Fibroblast of skin of back (primary cell): Measurements from ENCODE around the gene KRT73.

Source experiments
- DNase-seq: peaks from one replicate; pipeline ENCODE4 v3.0.0-alpha.2; 2013

The KRT73 gene

GRCh38 chr12:52645120-52645761, 26.9 kb upstream of the KRT73 start:
- DNase-seq = no peak

DNA sequence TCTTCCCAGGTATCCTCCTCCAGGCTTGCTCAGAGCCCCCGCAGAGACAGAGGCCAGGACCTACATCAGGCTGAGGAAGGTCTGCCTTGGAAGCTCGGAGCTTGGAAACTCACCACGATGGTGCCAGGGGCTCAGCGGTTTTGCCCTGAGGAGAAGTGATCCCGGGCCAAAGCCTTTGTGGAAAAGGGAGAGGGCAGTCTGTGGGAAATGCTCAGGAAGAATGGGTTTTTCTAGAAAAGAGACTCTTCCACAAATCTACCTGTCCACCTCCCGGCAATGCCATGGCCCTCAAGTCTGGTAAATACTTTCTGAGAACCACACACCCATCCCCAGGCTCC, 25.7 kb upstream of the KRT73 start:
- no peak for DNase-seq

DNA sequence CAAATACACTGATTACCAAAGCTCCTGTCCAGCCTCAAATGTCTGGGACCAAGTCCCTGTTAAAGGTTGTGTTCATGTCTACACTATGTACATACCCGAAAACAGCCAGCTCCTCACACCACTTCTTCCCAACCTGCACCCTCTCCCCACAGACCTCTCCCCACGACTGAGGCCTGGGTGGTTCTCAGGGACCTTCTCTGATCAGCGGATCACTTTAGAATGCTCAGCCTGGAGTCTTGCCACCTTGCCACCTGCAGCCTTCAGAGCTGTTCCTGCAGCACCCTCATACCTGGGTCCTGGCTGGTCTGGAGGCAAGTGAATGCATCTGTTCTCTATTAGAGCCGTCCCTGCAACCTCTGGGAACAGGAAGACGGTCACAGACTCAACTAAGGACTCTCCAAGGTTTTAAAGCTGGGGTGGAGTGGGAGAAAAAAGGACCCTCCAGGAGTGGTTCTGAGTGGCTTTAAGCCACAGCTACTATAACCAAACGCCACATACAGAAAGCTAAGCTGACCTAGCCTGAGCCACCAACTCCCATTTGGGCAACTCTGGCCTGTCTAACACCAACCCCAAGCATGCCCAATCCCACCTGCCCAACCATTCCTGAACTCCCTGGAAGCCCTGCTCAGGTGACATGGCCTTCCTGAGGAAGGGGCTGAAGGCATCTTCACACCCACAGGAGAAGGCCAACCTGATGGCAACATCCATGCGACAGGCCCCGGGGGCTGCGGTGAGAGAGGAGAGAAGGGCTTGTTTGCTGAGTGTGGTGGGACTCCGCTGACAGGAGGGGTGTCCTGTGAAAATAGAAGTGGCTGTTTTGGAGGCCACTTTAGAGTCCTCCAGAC, 25.1 kb upstream of the KRT73 start:
- no peak for DNase-seq

DNA sequence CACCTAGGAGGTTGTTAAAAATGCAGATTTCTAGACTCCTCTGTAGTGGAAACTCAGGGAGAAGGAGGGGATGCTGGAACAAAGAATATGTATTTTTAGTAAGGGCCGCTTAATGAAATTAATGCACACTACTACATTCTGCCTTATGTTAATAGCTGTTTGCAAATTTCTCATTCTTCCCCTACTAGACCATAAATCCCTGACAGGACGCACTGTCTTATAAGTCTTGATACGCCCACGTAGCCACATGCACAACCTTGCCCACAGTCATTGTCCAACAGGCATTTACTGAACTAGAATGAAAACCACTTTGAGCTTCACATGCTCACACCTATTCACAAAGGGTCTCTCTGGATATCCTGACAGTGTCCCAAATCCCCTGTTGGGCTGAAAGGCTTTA, 23.1 kb upstream of the KRT73 start:
- no peak for DNase-seq

DNA sequence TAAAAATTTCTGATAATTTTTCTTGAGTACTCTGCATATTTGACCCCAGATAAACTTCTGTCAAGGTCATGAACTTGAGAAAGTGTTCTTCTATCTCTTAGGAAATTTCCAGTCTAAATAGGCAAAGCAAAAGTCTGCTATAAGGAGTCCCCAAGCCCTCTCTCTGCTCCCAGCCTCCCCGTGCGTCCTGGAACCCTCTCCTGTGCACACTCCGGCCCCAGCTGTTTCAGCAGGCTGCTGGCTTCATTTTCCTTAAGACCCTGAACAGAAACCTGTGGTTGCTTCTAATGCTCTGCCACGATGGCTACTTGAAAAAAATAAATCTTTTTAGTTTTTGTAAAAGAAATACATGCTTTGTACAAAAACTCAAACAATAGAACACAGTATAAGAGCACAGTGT, 18.9 kb upstream of the KRT73 start:
- no peak for DNase-seq

- no peak for DNase-seq
These were observed 18.4 kb upstream of the KRT73 start for GRCh38 chr12:52636592-52637258.

GRCh38 chr12:52636189-52636588, 17.8 kb upstream of the KRT73 start:
- DNase-seq = no peak

DNA sequence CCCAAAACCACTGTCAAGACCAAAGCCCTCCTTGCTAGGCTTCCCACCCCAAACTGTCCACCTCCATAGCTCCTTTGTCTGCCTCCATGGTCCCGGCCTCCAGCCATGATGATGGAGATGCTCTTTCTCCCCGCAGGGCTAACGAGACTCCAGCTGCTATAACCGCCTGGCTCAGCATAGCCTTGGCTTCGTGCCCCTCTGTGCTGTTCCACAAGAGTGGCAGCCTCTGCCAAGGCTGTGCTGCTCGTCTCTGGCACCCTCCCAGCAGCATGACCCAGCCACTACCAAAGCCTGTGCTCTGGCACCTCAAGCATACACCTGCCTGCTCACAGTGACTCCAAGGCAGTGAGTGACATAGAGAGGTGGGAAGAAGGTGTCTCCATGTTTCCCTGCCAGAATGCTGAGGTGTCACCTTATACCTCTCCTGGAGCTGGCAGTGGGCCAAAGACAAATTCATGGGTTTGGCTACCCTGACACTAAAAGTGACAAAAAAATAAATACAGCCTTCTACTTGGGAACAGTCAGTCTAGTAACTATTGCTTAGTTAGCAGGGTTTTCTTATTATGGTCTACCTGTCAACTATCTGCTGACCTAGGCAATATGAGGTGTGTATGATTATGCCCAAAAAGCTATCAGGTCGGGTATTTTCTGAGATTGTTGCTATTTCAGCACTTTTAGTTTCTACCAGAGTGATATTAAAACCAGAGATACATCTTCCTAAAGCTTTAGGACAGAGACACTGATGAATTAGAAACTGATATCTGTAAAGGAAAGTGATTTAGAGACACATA, 16.1 kb upstream of the KRT73 start:
- no peak for DNase-seq

GRCh38 chr12:52633383-52633782, 15.0 kb upstream of the KRT73 start:
- no peak for DNase-seq

- no peak for DNase-seq
These were observed 14.3 kb upstream of the KRT73 start for GRCh38 chr12:52632656-52633055.

- no peak for DNase-seq
These were observed 13.5 kb upstream of the KRT73 start for GRCh38 chr12:52631676-52632459.

DNA sequence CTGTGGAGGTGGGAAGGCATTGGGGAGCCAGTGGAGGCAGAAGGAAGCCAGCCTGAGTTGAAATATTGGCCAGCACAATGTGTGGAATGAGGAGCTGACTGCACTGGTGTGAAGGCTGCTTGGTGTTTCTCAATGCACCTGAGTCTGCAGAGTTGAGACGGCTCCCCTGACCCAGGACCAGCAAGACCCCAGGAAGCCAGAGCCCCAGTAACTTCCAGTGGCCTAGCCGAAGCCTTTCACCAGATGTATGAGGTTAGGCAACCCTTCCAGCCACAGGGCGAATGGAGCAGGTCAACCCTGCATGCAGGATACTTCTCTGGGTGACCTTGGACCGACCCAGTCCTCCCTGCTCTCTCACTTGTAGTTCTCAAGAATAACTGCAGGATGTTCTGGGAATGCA, 12.9 kb upstream of the KRT73 start:
- DNase-seq = no peak

GRCh38 chr12:52630599-52631200, 12.3 kb upstream of the KRT73 start:
- DNase-seq = no peak

- no peak for DNase-seq
These were observed 11.7 kb upstream of the KRT73 start for GRCh38 chr12:52630008-52630500.

GRCh38 chr12:52629281-52630007, 11.1 kb upstream of the KRT73 start:
- DNase-seq = no peak

DNA sequence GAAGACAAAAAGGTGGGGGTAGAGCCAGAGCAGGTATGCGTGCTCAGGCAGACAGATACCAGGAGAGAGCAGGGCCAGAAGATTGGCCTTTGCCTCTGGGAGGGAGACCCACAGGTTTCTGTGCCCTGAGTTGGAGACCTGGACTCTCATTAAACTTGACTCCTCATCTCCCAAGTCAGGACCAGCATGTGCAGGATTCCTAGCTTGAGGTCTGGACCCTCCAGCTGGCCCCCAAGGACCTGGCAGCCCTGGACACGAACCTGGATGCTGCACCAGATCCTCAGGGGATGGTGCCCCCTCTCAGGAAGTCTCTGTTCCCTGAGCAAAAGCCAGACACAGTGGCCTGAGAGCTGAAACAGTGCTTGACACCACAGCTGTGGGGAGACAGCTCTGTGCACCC, 10.5 kb upstream of the KRT73 start:
- DNase-seq = no peak

DNA sequence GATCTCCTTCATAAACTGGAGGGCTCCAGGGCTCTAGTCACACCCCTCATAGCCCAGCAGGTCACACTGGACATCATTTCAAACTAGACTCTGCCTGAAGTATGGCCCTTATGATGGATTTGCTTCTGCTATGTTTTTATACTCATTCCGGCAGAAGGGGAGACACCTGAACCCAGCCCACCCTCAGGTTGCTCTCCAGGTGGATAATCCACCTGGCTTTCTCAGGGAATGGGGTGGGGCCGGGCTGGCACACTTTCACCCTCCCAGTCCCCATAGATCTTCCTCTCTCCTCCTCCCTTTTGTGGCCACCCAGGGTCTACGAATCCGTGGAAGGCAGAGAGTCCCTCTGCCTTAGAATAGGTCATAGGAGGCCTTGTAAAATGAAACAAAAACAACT, 9.8 kb upstream of the KRT73 start:
- no peak for DNase-seq

DNA sequence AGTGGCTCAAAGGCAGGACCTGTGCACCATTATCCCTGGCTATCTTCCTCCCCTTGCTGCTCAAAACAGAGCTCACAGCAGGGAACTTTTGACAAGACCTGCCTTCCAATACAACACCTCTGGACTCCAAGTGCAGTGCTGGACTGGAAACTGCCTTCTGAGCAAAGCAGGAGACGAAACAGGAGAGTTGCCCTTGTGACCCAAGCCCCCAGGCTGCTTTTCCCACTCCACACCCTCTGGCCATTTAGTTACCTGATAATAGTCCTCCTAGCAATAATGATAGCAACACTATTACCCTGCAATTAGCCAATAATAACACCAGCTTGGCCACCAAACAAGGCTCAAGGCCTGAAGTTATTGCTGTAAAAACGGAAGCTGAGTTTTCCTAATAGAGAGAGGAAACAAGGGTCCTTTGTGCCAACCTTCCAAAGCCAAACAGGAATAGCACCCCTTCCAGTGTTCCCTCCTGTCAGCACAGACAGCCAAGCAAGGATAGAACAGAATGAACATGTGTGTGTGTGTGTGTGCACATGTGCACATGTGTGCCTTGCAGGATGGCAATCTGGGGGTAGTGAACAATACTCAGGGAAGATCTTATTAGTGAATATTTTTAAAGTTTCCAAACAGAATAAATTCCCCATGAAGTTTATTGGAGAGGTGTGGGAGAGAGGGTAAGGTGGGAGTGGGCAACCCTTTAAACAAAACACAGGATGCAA, 9.2 kb upstream of the KRT73 start:
- DNase-seq = no peak

- DNase-seq = no peak
These were observed 4.0 kb upstream of the KRT73 start for GRCh38 chr12:52622349-52622748.

DNA sequence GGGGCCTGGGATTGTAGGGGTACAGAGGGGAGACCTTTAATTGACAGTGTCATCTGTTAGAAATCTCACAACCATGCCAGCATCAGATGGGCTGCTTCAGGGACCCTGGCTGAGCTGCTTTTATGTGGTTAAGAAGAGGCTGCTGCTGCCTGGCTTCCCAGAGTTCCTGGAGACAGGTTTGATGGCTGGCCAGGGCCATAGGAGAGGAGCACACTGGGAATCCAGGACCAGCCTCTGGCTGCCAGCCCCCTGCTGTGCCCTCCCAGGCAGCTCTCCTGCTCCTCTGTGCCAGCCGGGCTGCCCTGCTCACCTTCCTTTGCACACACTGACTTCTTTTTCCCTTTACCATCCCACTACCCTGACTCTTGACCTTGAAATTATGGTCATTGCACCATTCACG, 507 bp upstream of the KRT73 start:
- DNase-seq = no peak
